Measurements from ENCODE around the gene RGL2. TPM values are rescaled to one million over a fixed set of nuclear protein-coding genes. Genes with fewer than 3 reads are reported as not detected.

Gene RGL2
- total RNA-seq, 4 donors from 2014 or later, result 34.4 to 118 (median 36.0) TPM

DNA sequence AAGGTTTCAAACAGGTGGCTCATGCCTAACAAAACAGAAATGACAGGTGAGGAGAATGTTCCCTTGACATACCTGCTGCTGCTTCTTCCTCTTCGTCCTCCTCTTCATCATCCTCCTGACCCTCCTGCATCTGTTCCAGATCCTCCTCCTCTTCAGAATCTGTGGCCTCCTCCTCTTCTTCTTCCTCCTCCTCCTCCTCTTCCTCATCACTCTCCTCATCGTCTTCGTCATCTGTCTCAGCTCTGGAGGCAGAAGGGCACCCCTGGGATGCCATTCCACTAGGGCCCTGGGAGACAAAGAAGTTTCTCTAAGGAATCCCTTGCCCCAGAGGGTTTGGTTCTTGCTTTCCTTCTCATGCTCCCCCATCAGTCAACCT is 21.2 kb upstream of the RGL2 start:
- intact Hi-C loops (cut with DNase I; ENCODE audit: low total_unique reads), result no loop called here
- no peak overlapping the region for H3K4me3 ChIP-seq
- no peak for DNase-seq
- H3K27ac ChIP-seq, result peak overlapping the region; percentile 89 to 90
- no peaks in the 10 kb centered on the region for H3K27me3 ChIP-seq
- peaks cover 6 to 16% of the 10 kb centered on the region in 2 donors for H3K4me1 ChIP-seq
- H3K9me3 ChIP-seq, result no peaks in the 10 kb centered on the region
- TF ChIP-seq, protein P1, sequence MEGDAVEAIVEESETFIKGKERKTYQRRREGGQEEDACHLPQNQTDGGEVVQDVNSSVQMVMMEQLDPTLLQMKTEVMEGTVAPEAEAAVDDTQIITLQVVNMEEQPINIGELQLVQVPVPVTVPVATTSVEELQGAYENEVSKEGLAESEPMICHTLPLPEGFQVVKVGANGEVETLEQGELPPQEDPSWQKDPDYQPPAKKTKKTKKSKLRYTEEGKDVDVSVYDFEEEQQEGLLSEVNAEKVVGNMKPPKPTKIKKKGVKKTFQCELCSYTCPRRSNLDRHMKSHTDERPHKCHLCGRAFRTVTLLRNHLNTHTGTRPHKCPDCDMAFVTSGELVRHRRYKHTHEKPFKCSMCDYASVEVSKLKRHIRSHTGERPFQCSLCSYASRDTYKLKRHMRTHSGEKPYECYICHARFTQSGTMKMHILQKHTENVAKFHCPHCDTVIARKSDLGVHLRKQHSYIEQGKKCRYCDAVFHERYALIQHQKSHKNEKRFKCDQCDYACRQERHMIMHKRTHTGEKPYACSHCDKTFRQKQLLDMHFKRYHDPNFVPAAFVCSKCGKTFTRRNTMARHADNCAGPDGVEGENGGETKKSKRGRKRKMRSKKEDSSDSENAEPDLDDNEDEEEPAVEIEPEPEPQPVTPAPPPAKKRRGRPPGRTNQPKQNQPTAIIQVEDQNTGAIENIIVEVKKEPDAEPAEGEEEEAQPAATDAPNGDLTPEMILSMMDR (IDR thresholded peaks at IDR 0.05), result no peak
- TF ChIP-seq POLR2A (IDR thresholded peaks at IDR 0.05), result no peak
- H3K36me3 ChIP-seq, result no peaks in the 10 kb centered on the region

DNA sequence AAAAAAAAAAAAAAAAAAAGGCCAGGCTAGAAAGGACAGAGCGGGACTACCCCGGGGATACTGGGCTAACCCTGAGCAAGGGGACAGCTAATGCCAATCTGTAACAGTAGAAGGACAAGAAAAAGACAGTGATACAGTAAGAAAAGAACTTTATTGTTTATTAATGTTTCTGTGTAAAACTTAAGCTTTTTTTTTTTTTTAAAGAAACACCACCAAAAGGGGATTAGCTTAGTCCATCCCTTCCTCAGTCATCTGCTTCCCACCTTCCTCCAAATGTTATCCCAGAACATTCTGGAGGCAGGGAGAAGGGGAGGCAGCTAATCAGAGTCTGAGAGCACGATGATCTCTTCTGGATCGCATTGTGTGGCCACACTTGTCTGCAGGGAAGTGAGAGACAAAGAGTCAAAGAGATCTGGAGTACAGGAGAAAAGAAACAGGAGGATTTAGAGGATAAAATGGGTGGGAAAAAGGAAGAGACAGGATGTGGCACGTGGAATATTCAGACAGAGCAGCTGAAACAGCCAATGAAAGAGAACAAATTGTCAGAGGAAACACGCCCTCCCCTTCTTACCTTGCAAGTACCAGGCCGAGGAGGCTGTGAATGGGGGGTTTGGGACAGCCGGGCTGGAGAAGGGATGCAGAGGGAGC is 19.8 kb upstream of the RGL2 start:
- Histone ChIP-seq H3K4me3 (peak overlapping the region; percentile 41 to 56), H3K36me3 (no peaks in the 10 kb centered on the region), H3K27me3 (no peaks in the 10 kb centered on the region), H3K4me1 (peaks cover 6 to 13% of the 10 kb centered on the region in 2 donors), H3K9me3 (no peaks in the 10 kb centered on the region), H3K27ac (peak overlapping the region; percentile 89 to 90)
- intact Hi-C loops (cut with DNase I; ENCODE audit: low total_unique reads), result no loop called here
- DNase-seq, result no peak
- TF ChIP-seq, protein P1 (IDR thresholded peaks at IDR 0.05), result no peak
- no peak for TF ChIP-seq POLR2A (IDR thresholded peaks at IDR 0.05)

DNA sequence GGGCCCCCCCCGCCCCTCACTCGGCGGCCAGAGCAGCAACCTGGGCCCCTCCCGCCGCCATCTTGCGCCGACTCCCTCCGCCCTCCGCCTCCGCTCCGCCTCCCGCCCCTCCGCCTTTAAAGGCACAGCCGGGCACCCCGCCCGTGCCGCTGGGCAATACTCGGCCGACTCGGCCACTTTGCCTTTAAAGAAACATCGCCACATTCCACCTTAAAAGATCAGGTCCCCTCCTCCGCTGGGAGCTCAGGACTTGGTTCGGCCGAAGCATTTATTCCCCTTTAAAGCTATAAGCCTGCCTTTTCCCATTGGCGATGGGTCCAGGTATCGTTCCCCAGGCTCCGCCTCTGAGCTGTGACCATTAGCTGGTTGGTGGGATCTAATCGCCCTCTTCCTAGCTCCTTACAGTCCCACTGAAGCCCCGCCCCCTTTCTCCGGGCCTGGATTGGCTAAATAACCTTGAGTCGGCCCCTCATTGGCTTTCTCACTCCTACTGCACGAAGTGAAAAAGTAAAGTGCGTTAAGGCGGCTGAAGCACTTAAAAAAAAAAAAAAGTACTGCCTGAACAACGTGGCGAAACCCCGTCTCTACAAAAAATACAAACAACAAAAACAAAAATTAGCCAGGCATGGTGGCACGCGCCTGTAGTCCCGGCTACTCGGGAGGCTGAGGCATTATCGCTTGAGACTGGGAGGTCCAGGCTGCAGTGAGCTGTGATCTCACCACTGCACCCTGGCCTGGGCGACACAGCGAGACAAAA is 19.1 kb upstream of the RGL2 start, which contains the start of gene ZBTB22:
Gene ZBTB22 (minus strand): TSS at position 76 of the 757 bp plus-strand sequence. CDS start 828 bp downstream, outside the sequence.
- peak in 1 of 2 donors; percentile 41 for TF ChIP-seq POLR2A (IDR thresholded peaks at IDR 0.05)
- TF ChIP-seq, protein P1 (IDR thresholded peaks at IDR 0.05), result peak in 2 of 4 experiments; percentile 30 to 37
- H3K27ac ChIP-seq, result peak within 1 kb of the TSS; percentile 89 to 90
- DNase-seq, result peak; percentile 97 to 100
- peak within 1 kb of the TSS; percentile 41 to 56 for H3K4me3 ChIP-seq
- intact Hi-C loops (cut with DNase I; ENCODE audit: low total_unique reads), result no loop called here
- H3K9me3 ChIP-seq, result no peaks in the 10 kb centered on the region
- H3K36me3 ChIP-seq, result no peaks in the 10 kb centered on the region
- H3K27me3 ChIP-seq, result no peaks in the 10 kb centered on the region
- peaks cover 6 to 12% of the 10 kb centered on the region in 2 donors for H3K4me1 ChIP-seq

DNA sequence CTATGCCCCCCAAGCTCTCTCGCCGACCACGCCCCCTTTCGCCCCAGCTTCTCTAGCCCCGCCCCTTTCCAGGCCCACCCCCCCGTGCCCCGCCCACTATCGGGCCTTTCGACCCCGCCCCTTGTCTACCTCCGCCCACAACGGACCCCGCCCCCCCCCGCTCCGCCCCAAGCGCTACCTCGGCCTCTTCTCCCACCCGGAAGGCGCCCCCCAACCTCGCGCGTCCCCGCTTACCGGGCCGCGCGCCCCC is 18.6 kb upstream of the RGL2 start:
- H3K9me3 ChIP-seq, result no peaks in the 10 kb centered on the region
- TF ChIP-seq POLR2A (IDR thresholded peaks at IDR 0.05), result no peak
- TF ChIP-seq, protein P1 (IDR thresholded peaks at IDR 0.05), result no peak
- no peaks in the 10 kb centered on the region for H3K27me3 ChIP-seq
- H3K27ac ChIP-seq, result peak overlapping the region; percentile 89 to 90
- peak overlapping the region; percentile 41 to 56 for H3K4me3 ChIP-seq
- H3K36me3 ChIP-seq, result no peaks in the 10 kb centered on the region
- peaks cover 6 to 14% of the 10 kb centered on the region in 2 donors for H3K4me1 ChIP-seq
- no peak for DNase-seq
- intact Hi-C loops (cut with DNase I; ENCODE audit: low total_unique reads), result no loop called here

Measured in uterus (tissue), 4 donors.